Measurements from ENCODE around the gene NAPSA. TPM values are rescaled to one million over a fixed set of nuclear protein-coding genes. Genes with fewer than 3 reads are reported as not detected.

The NAPSA gene
- total RNA-seq, 1 donor from 2014 or later, result 1.3 TPM

- Mint-ChIP-seq H3K4me3 (ENCODE audit: unreplicated experiment) (peak overlapping the region; percentile 90), H3K27me3 (ENCODE audit: unreplicated experiment) (peaks cover 2% of the 10 kb centered on the region), H3K9me3 (ENCODE audit: unreplicated experiment) (no peaks in the 10 kb centered on the region), H3K36me3 (ENCODE audit: unreplicated experiment) (no peaks in the 10 kb centered on the region), H3K4me1 (ENCODE audit: unreplicated experiment) (peaks cover 7% of the 10 kb centered on the region), H3K27ac (ENCODE audit: unreplicated experiment) (peak overlapping the region; percentile 87)
- DNase-seq (ENCODE audit: extremely low spot score, unreplicated experiment), result peak; percentile 93
- TF ChIP-seq CTCF (IDR thresholded peaks at IDR 0.05), result peak; percentile 91
These were observed 3.5 kb upstream of the NAPSA start for GRCh38 chr19:50368649-50369570.

GRCh38 chr19:50362656-50363424, 2.6 kb downstream of the NAPSA start:
- DNase-seq (ENCODE audit: extremely low spot score, unreplicated experiment), result no peak
- no peak for TF ChIP-seq CTCF (IDR thresholded peaks at IDR 0.05)
- H3K36me3 Mint-ChIP-seq (ENCODE audit: unreplicated experiment), result no peaks in the 10 kb centered on the region
- no peak overlapping the region for H3K27ac Mint-ChIP-seq (ENCODE audit: unreplicated experiment)
- no peaks in the 10 kb centered on the region for H3K9me3 Mint-ChIP-seq (ENCODE audit: unreplicated experiment)
- H3K4me1 Mint-ChIP-seq (ENCODE audit: unreplicated experiment), result no peaks in the 10 kb centered on the region
- H3K27me3 Mint-ChIP-seq (ENCODE audit: unreplicated experiment), result no peaks in the 10 kb centered on the region
- H3K4me3 Mint-ChIP-seq (ENCODE audit: unreplicated experiment), result no peak overlapping the region

GRCh38 chr19:50362030-50362412, 3.4 kb downstream of the NAPSA start:
- H3K4me3 Mint-ChIP-seq (ENCODE audit: unreplicated experiment), result no peak overlapping the region
- H3K27me3 Mint-ChIP-seq (ENCODE audit: unreplicated experiment), result no peaks in the 10 kb centered on the region

GRCh38 chr19:50361290-50362029, 4.0 kb downstream of the NAPSA start:
- Mint-ChIP-seq H3K9me3 (ENCODE audit: unreplicated experiment) (no peaks in the 10 kb centered on the region), H3K4me3 (ENCODE audit: unreplicated experiment) (no peak overlapping the region), H3K36me3 (ENCODE audit: unreplicated experiment) (no peaks in the 10 kb centered on the region), H3K27ac (ENCODE audit: unreplicated experiment) (no peak overlapping the region), H3K27me3 (ENCODE audit: unreplicated experiment) (no peaks in the 10 kb centered on the region), H3K4me1 (ENCODE audit: unreplicated experiment) (no peaks in the 10 kb centered on the region)
- TF ChIP-seq CTCF (IDR thresholded peaks at IDR 0.05), result no peak
- DNase-seq (ENCODE audit: extremely low spot score, unreplicated experiment), result no peak

More at GRCh38 chr19:50362030-50362412, 3.4 kb downstream of the NAPSA start:
- Mint-ChIP-seq H3K27ac (ENCODE audit: unreplicated experiment) (no peak overlapping the region), H3K36me3 (ENCODE audit: unreplicated experiment) (no peaks in the 10 kb centered on the region), H3K4me1 (ENCODE audit: unreplicated experiment) (no peaks in the 10 kb centered on the region), H3K9me3 (ENCODE audit: unreplicated experiment) (no peaks in the 10 kb centered on the region)
- no peak for TF ChIP-seq CTCF (IDR thresholded peaks at IDR 0.05)
- DNase-seq (ENCODE audit: extremely low spot score, unreplicated experiment), result no peak
